Psoas muscle (tissue), 8 donors: ENCODE data around the gene TOMM5. TPM values are rescaled to one million over a fixed set of nuclear protein-coding genes. Genes with fewer than 3 reads are reported as not detected.

Experiments
- ATAC-seq, 4 donors: fragments of 200-7000 bp; cut with Tn5 transposase; one replicate each; pipeline ENCODE4 v1.9.1; 2020; ENCODE audit warnings: moderate library complexity in 3 of 4, mild to moderate bottlenecking in 2 of 4
- DNase-seq, 2 donors: peaks; one replicate each; pipeline ENCODE4 v3.0.0-alpha.2; 2020
- H3K27ac ChIP-seq: fragments of 200-600 bp; one replicate; pipeline ENCODE4 v1.8.0; 2022
- H3K27me3 ChIP-seq, 3 donors: fragments of 200-600 bp in 1 of 3; one replicate each; pipeline versions ENCODE4 v1.6.1 to v1.8.0; 2013 to 2022; ENCODE audit warnings: low read length in 2 of 3, mild to moderate bottlenecking in 2 of 3, moderate library complexity in 1 of 3; ENCODE audit not compliant: insufficient read depth in 3 of 3
- H3K36me3 ChIP-seq, 2 donors: fragments of 200-600 bp in 1 of 2; one replicate each; pipeline versions ENCODE4 v1.6.1 to v1.8.0; 2013 to 2022; ENCODE audit warnings: low read depth in 1 of 2, mild to moderate bottlenecking in 1 of 2, moderate library complexity in 1 of 2; ENCODE audit not compliant: insufficient read depth in 1 of 2
- H3K4me1 ChIP-seq: fragments of 200-600 bp; one replicate; pipeline ENCODE4 v1.8.0; 2022
- H3K4me3 ChIP-seq: fragments of 200-600 bp; one replicate; pipeline ENCODE4 v1.8.0; 2022; ENCODE audit warnings: mild to moderate bottlenecking
- H3K9me3 ChIP-seq: fragments of 200-600 bp; one replicate; pipeline ENCODE4 v1.8.0; 2022
- WGBS, 3 donors: extraction: QIAGEN DNeasy Blood & Tissue Kit; methylation state at CpG; one replicate each; pipeline versions ENCODE4 v1.1.6 to v1.1.7; 2013; 5-methylcytosine and 5-hydroxymethylcytosine counted together
- intact Hi-C, 2 donors: fragments of 100-400 bp; cut with DNase I; formaldehyde crosslinking; loops; one replicate each; pipeline versions ENCODE4 v1.11.0 to v1.14.2; 2022
- polyA plus RNA-seq, 3 donors: library from polyadenylated mRNA; stranded (reverse); fragments of 200-250 nt; gene quantifications; one replicate each; pipeline ENCODE4 v1.2.3, GENCODE V29; 2013
- total RNA-seq, 4 donors: library from RNA; stranded (reverse); fragmentation: NEBNext Ultra II Directional in 2 of 4; extraction: Animal tissue kit (Norgen Biotek cat#: 25700) in 2 of 4; gene quantifications; one replicate each; pipeline versions ENCODE4 v1.2.1 to v1.2.4, GENCODE V29; 2021 to 2023
- TF ChIP-seq, protein P1 (sequence below): fragments of 200-600 bp; IDR thresholded peaks from one replicate; pipeline ENCODE4 v1.8.0; 2022; ENCODE audit warnings: antibody characterized with exemption
- donor health status: healthy with polysubstance abuse.
- donor health status: DM: no; HTN: no; CAD: no; lungs with moderate emphysema.
- donor health status: Bipolar disorder and iron deficiency.
- donor health status: healthy.
- donor health status: DM: yes; HTN: yes; CAD: no.
- donor health status: DM: no; HTN: no; CAD: no.
- donor health status: DM: no; HTN: no; CAD: no.
- donor health status: DM: yes; HTN: yes; CAD: no.

TOMM5 gene
- total and polyA plus RNA-seq, 7 donors = 65.2 to 280 (median 104) TPM

DNA sequence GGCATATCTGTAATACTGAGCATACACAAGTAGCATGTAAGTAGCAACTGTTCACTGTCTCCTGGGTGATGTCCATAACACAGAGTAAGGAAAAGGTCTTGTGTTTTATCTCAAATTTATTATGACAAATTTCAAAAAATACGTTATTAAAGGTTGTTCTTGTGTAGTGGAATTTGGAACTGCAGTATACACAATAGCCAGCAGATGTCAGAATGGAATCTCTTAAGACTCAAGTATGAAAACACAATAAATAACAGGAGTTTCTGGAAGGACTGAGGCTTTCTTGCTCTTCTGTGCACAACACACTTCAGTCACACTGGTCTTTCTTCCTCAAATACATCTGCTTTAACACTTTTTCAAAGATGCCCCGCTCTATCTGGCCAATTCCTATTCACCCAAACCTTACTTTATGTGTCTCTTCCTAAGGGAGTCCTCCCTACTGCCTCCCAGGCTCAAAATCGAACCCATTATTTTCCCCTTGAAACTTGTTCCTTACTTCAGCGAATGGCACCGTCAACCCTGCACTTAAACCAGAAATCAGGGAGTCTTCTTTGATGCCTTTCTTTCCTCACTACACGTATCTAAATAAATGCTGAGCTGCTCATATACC lies 9.7 kb downstream of the TOMM5 start:
- TF ChIP-seq, protein P1, sequence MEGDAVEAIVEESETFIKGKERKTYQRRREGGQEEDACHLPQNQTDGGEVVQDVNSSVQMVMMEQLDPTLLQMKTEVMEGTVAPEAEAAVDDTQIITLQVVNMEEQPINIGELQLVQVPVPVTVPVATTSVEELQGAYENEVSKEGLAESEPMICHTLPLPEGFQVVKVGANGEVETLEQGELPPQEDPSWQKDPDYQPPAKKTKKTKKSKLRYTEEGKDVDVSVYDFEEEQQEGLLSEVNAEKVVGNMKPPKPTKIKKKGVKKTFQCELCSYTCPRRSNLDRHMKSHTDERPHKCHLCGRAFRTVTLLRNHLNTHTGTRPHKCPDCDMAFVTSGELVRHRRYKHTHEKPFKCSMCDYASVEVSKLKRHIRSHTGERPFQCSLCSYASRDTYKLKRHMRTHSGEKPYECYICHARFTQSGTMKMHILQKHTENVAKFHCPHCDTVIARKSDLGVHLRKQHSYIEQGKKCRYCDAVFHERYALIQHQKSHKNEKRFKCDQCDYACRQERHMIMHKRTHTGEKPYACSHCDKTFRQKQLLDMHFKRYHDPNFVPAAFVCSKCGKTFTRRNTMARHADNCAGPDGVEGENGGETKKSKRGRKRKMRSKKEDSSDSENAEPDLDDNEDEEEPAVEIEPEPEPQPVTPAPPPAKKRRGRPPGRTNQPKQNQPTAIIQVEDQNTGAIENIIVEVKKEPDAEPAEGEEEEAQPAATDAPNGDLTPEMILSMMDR = peak; percentile 80
- H3K4me1 ChIP-seq = no peaks in the 10 kb centered on the region
- H3K4me3 ChIP-seq = no peak overlapping the region
- intact Hi-C loops = loop anchor here (5.0 to 10.0 kb wide), 3 partner anchors 110 to 202 kb away; partner anchors contain the start of gene EXOSC3 (in 1 of the 2)
- peaks cover 12 to 60% of the 10 kb centered on the region in 2 donors for H3K36me3 ChIP-seq
- 72 to 74% (median 73%) methylated on average over 6 of the region's 6 CpGs for WGBS, 3 donors
- no peaks in the 10 kb centered on the region for H3K27me3 ChIP-seq
- DNase-seq (no peak), ATAC-seq (peak; percentile 68 to 85 (median 73))
- no peak overlapping the region for H3K27ac ChIP-seq
- no peaks in the 10 kb centered on the region for H3K9me3 ChIP-seq

DNA sequence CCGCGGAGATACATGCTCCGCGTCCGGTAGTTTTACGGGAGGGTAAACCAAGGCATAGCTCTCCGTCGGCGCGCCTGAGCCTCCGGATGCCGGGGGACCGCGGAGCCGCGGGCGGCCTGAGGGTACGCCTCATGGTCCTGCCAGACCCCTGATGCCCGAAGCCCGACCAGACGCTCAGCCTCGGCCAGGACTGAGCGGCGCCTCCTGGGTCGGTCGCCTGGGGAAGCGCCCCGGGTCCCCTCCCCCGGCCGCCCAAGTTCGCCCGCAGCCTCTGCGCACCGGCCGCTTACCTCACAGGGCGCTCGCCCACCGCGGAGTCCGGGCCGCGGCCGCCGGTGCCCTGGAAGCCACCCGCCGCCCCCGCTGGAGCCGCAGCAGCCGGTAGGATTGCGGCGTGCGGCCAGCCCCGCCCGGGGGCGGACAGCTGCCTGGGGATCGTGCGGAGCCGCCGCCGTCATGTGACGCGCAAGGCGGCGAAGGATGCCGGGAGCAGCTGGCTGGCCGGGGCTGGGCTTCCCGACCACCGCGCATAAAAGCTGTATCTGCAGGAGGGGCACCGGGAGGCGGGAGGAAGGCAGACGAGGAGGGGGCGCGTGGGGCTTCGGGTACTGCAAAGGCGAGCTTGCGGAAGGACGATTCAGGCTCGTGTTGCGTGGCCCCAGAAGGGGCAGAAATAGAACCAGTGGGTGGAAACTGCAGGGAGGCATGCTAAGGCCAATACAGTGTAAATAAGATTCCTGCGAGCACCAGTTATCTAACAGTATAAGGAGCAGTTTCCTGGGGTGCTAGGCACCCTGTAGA lies 16.3 kb downstream of the TOMM5 start, which contains the start of gene FBXO10:
Gene FBXO10, minus strand, starts transcription at position 460 of the 801 bp plus-strand sequence. CDS start 34,612 bp downstream, outside the sequence.
- DNase-seq = peak; percentile 85 to 87
- H3K4me1 ChIP-seq = peaks cover 39% of the 10 kb centered on the region
- intact Hi-C loops = loop anchor here (2.0 to 10.0 kb wide), 3 partner anchors 17 to 151 kb away; partner anchors contain the start of genes GRHPR (in 1 of the 2), POLR1E (in 1 of the 2) and TOMM5 (in 1 of the 2)
- ATAC-seq = peak; percentile 89
- H3K27ac ChIP-seq = peak within 1 kb of the TSS; percentile 98
- no peaks in the 10 kb centered on the region for H3K9me3 ChIP-seq
- H3K4me3 ChIP-seq = peak within 1 kb of the TSS; percentile 90
- H3K36me3 ChIP-seq = no peaks in the 10 kb centered on the region
- no peaks in the 10 kb centered on the region for H3K27me3 ChIP-seq
- 1% methylated on average over 70 to 81 of the region's 81 CpGs for WGBS, 3 donors
- TF ChIP-seq, protein P1 = no peak

DNA sequence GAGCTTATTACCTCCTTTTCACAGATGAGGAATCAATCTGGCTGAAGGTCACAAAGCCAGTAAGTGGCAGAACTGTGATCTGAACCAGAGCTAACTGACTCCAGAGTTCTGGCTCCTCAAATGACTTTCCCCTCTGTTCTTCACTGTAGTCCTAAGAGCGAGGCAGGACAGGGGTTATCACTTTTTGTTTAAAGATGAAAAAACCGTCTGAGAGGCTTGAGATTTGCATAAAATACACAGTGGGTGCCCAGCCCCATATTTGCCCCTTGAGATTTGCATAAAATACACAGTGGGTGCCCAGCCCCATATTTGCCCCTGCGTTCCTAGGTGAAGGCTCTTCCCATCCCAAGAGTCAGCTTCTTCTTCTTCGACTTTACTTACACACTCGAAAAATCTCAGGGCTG lies 16.9 kb downstream of the TOMM5 start:
- intact Hi-C loops = loop anchor here (10.0 kb wide), 2 partner anchors 91 to 151 kb away; partner anchors contain the start of genes GRHPR (in 1 of the 2) and POLR1E (in 1 of the 2)
- Histone ChIP-seq H3K4me3 (peak overlapping the region; percentile 90), H3K9me3 (no peaks in the 10 kb centered on the region), H3K4me1 (peaks cover 40% of the 10 kb centered on the region), H3K27me3 (no peaks in the 10 kb centered on the region), H3K27ac (peak overlapping the region; percentile 98), H3K36me3 (no peaks in the 10 kb centered on the region)
- TF ChIP-seq, protein P1 = no peak
- WGBS, 3 donors = 2 to 3% (median 3%) methylated on average over 5 of the region's 5 CpGs
- ATAC-seq (peak; percentile 5 to 58 (median 40)), DNase-seq (no peak)

DNA sequence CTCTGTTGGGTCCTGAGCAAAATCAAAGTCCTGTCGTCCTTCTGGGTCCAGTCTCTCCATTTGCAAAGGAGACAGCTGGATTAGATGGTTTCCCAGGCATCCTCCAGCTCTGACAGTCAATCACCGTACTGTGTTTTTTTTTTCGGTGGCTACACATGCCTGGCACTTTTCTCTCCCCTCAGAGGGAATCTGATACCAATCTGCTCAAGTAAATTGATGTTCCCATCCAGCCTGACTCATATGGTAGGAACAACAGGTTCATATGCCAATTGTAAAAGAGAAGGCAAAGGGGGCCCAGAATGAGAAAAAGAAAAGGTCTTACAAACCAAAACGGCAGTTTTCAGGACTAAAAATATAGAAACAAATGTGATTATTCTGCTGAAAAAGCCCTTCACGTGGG lies 17.4 kb downstream of the TOMM5 start:
- ATAC-seq = peak; percentile 84 to 88 (median 85)
- no peak for DNase-seq
- H3K27me3 ChIP-seq = no peaks in the 10 kb centered on the region

More for the DNA sequence above, 17.4 kb downstream of the TOMM5 start:
- intact Hi-C loops = loop anchor here (10.0 kb wide), 2 partner anchors 90 to 150 kb away; partner anchors contain the start of genes GRHPR (in 1 of the 2) and POLR1E (in 1 of the 2)
- WGBS, 3 donors = 15 to 27% (median 17%) methylated on average over 5 of the region's 5 CpGs
- H3K4me1 ChIP-seq = peaks cover 40% of the 10 kb centered on the region
- no peaks in the 10 kb centered on the region for H3K9me3 ChIP-seq
- TF ChIP-seq, protein P1 = no peak
- no peaks in the 10 kb centered on the region for H3K36me3 ChIP-seq
- H3K4me3 ChIP-seq = peak overlapping the region; percentile 90
- H3K27ac ChIP-seq = peak overlapping the region; percentile 98
